DMS153 treated with DMSO at 0.1 percent for 48 hours (cell line): Measurements from ENCODE around the gene FBXL17.

Experiments used
- DNase-seq: peaks from one replicate; lab custom pipeline; 2025; ENCODE audit not compliant: unreplicated experiment; lab: John Stamatoyannopoulos, UW

Gene FBXL17

DNA sequence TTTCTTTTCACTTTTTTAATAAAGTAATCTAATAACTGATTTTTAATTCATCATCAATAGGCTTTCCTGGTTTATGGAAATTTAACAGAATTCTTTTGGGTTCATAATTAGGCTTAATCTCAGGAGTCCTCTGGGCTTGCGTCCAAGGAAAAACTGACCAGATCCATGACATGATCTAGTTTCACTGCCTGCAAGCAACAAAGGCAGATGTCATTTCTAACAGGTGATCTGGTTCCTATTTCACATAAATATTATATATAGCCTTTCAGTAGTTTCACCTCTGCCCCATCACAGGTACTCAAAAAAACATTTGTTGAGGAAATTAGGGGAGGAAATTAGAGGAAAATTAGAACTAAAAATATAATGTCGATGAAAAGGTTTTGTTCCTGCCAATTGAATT is 126.4 kb downstream of the FBXL17 start:
- no peak for DNase-seq

DNA sequence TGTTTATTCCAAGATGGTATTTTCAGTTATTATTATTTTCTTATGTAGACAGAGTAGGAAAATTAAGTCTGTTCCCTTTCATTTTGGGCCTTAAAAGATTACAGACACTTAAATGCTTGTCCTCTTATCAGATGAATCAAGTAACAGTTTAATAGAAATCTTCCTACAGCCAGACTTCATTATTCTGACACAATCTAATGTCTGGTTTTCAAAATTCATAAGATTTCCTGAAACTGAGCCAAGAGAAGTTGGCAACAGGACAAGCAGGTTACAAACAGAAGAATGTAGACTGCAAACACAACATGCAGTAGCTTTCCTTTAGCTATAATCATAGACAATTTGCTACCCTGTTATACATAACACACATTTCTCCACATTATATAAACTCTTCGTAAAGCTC is 130.5 kb downstream of the FBXL17 start:
- DNase-seq = no peak

DNA sequence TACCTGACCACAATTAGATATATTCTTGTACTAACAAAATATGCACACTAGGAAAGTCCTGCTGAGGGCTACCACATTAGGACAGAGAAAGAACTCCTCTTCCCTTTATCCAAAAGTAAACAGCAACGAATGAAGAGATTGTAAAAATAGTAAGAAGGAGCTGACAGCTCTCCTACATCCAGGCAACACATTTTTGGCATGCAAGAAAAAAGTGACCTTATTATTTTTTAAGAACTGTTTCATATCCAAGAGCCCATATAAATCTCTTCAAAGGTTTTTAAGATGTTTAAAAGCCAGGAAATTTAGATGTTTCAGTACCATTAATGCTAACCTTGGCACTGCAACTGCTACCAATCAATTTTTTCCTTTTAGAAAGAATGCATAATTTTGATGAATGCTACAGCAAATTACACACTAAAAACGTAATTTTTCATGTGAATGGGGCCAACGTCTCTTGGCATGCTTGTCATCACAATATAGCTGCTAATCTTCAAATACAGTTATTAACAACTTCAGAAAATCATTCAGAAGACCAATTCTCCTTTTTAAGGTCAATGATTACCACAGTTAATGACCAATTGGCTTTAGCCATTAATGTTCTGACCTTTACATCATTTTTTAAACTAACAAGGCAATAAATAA is 132.0 kb downstream of the FBXL17 start:
- DNase-seq = no peak

DNA sequence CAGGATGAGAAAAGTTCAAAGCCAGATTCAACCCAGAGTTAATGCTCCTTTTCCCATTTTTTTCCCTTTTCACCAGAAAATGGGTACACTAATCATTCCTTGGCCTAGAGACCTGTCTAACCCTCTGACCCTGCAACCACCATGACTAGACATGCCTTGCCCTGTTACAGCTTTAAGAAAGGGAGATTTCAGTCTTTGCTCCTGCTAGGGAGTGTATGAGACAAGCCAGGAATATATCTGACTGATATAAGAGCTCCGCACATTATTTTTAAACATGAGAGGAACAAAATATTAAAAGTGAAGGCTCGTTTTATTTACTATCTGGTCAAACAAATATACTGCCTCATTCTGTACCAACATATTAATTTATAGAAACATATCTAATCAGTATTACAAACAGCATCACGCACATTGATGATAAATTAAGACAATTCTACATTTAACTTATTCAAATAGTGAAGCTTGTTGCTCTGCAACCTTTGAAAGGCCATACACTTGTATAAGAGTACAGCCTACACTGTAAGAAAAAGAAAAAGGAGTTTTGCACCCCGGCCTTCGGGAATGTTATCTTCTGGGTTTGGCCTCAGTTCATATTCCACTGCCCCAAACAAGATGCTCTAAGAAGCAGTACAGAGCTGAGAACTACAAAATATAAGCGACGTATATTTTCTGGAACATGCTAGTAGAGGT is 132.7 kb downstream of the FBXL17 start:
- DNase-seq = no peak

DNA sequence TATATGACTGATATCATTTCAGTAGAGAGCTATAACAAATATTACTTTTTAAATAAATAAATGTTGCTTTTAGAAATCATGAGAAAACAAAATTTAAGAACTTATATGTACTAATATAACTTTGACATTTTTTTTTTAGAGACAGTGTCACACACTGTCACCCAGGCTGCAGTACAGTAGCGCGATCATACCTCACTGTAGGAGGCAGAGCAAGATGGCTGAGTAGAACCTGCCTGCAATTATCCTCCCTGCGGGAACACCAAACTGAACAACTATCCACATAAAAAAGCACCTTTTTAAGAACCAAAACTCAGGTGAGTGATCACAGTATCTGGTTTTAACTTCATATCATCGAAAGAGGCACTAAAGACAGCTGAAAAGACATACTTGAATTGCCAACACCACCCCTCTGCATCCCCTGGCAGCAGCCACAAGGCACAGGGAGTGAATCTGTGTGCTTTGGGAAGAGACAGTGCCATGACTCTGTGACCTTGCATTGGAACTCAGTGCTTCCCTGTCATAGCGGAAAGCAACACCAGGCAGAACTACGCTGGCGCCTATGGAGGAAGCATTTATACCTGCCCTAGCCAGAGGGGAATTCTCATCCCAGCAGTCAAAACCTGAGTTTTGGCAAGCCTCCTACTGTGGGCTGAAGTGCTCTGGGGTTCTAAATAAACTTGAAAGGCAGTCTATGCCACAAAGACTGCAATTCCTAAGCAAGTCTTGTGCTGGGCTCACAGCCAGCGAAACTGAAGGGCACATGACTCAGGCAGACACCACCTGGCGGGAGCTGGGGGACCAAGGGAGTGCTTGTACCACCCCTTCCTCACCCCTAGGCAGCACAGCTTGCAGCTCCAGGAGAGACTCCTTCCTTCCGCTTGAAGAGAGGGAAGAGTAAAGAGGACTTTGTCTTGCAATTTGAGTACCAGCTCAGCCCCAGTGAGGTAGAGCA is 142.7 kb downstream of the FBXL17 start:
- no peak for DNase-seq

DNA sequence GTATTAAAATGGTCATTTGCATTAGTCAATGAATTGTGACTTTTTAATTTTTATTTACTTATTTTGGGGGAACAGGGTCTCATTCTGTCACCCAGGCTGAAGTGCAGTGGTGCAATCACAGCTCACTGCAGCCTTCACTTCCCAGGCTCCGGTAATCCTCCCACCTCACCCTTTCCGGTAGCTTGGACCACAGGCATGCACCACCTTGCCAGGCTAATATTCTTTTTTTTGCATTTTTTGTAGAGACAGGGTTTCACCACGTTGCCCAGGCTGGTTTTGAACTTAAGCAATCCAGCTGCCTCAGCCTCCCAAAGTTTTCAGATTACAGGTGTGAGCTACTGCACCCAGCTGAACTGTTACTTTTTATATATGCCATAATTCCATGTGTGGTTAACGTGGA is 143.4 kb downstream of the FBXL17 start:
- no peak for DNase-seq

DNA sequence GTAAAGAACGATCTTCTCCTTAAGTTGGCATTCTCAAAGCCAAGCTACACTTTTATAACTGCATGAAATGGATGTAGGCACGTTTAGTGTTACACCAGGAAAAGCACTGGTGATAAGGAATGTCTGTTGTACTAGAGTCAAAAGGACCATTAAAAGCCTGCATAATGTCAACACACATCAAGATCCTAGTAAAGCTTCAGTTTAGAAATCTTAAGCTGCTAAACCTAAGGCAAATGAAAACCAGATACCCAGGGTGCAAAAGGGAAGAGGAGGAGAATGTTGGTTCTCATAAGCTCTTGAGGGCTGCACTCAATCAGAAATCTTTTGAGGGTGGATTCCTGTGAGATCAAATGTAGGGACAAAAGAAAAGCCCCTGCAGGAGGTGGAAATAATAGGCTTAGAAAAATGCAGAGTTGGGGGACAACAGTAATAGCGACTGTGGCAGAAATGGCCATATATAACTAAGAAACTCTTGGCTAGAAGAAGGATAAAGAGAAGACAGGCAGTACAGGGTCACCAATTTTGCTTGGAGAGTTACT is 148.2 kb downstream of the FBXL17 start:
- DNase-seq = no peak

DNA sequence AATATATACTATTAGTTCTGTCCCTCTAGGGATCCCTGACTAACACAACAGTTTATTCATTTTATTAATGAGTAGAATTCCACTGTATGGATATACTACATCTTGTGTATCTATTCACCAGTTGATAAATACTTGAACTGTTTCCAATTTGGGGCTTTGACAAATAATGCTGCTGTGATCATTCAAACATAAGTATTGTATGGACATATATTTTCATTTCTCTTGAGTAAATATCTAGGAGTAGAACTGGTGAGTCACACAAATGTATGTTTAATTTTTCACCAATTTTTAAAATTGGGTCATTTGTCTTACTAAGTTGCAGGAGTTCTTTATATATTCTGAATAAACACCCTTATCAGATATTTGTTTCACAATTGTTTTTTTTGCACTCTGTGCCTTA is 149.1 kb downstream of the FBXL17 start:
- DNase-seq = no peak

DNA sequence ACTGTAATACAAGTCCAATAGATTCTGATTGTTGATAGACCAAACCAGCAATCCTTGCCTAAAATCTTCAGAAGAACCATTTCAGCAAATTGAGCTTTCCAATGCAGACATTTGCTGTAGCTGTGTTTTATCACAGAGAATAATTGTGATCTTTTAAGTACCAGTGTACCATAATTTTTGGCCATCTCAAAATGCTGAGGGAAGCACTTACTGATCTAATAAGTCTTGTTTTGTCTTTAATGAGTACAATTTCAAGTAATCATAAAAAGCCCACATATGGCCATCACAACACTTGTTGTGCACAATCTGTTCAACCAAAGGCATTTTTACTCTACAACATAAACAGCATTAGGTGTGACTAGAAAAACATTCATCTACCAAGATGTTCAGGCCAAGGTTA is 159.9 kb downstream of the FBXL17 start:
- no peak for DNase-seq

DNA sequence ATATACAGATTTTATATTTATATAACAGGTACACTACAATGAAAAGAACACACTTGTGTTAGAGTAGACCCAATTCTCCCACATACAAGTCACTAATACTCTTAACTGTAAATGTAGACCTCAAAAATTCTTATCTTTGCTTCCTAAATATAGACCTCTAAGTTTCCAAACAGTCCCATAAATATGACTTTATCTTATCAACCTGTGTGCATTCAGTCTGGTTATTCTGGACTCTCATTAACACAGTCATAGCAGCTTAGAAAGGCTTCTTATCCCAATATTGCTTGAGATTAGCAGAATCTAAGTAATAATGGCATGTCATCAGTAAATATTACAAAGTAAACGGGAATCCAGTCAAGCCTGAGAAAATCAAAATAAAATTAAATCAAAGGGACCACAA is 161.1 kb downstream of the FBXL17 start:
- no peak for DNase-seq

DNA sequence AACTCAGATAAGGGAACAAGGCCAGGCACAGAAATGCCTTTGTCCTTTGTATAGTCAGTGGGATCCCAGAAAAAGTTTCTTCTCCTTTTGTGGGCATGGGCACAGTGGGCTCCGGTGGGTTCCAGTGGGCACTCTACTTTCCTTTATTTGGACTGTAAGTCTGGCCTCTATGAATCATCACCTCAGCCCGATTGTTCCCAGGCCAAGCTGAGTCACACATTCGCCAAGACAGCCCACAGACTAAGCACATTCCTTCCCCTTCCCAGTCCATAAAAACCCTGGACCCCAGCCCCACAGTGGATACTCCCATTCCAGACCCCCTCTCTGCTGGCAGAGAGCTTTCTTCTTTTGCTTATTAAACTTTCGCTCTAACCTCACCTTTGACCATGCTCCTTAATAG is 165.0 kb downstream of the FBXL17 start:
- no peak for DNase-seq

DNA sequence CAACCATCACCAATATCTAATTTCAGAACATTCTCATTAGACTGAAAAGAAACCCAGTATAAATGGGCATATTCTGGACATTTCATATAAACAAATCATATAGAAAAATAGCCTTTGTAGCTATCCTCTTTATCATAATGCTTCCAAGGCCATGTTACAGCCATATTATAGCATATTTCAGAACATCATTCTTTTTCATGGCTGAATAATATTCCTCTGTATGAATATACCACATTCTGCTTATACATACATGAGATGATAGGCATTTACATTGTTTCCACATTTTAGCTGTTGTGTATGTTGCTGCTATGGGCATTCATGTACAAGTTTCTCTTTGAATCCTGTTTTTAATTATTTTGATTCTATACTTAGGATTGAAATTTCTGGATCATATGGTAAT is 167.0 kb downstream of the FBXL17 start:
- DNase-seq = no peak

DNA sequence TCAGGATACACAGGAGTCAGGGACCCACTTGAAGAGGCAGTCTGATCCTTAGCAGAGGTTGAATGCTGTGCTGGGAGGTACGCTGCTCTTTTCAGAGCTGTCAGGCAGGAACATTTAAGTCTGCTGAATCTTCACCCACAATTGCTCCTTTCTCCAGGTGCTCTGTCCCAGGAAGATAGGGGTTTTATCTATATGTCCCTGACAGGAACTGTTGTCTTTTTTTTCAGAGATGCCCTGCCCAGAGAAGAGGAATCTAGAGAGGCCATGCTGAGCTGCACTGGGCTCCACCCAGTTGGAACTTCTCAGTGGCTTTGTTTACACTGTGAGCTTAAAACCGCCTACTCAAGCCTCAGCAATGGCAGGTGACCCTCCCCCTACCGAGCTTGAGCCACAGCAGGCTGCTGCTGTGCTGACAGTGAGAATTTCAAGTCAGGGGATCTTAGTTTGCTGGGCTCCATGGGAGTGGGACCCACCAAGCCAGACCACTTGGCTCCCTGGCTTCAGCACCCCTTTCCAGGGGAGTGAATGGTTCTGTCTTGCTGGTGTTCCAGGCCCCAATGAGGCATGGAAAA is 169.0 kb downstream of the FBXL17 start:
- peak; percentile 7 for DNase-seq

DNA sequence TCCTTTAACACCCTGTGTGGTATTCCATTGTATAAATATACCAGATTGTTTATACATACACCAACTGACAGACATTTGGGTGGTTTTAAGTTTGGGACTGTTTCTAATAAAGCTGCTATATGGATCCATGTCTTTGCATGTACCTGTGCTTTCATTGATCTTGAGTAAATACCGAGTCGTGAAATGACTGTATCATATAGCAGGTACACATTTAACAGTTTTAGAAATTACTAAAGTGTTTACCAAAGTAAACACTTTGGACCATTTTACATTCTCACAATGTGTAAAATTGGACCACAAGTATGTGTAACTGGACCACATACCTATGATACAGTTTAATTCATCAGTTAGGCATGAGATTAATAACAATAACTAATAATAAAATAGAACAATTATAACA is 175.2 kb downstream of the FBXL17 start:
- DNase-seq = no peak

DNA sequence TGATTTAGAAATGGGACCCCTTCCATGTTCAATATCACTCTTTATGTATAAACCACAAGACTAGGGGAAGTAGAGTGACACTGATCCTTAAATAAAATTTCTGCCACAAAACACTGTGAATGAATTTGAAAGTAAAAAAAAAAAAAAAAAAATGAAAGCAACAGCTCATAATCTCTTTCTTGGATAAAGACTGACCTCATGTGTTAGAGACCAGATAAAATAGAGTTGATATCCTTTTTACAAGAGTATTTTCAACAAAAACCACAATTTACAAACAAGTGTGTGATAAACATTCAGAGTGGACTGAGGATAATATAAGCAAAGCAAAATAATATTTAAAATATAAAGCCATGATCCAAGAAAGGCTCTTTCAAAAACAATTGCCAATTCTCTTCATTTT is 180.2 kb downstream of the FBXL17 start:
- DNase-seq = no peak

DNA sequence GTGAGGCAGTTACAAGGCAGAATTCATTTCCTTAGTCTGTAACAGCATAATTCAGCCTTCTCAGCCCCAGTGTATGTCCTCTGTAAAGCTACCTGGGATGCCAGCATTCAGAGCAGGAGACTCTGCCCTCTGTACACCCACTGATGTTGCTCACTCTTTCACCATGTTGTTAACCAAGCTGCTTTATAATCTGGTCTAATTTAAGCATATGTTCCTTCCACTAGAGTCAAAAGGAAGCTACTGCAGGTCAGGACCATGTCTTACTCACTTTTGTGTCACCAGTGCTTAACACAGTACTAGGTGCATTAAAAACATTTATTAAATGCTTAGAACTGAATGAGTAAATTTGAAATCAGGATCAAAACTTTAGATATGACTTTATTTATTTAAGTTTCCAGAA is 185.6 kb downstream of the FBXL17 start:
- no peak for DNase-seq

DNA sequence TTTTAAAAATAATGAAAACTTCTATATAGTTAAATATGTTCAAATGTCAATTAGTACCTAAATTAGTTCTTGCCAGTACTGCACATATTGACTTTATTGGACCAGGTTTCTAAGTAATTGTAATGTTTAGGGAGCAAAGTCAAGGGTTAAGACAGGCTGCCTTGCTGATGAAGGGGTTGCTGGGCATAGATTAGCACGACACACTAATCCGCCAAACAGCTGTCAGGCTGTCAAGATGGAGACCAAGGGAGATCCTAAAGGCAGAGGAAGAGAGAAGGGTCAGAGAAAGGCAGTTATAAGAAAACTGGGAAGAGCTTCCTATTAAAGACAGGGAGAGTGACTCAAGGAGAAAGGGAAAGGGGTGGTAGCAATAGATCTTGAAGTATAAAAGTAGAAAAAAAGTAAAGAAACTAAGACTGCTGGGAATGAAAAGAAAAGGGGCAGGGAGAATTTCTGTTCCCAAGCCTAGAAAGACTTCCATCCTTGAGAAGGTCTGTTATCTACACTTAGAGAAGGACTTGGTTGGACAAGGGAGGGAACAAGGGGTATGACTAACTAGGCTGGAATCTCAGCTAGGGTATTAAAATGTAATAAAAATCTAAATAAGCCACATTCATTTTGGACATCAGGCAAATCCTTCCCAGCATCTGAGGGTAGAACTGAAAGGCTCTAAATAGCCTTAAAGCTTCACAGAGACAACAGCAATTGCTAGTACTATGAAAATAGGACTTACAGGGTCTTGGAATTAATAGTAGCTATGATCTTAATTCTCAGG is 188.7 kb downstream of the FBXL17 start:
- no peak for DNase-seq

DNA sequence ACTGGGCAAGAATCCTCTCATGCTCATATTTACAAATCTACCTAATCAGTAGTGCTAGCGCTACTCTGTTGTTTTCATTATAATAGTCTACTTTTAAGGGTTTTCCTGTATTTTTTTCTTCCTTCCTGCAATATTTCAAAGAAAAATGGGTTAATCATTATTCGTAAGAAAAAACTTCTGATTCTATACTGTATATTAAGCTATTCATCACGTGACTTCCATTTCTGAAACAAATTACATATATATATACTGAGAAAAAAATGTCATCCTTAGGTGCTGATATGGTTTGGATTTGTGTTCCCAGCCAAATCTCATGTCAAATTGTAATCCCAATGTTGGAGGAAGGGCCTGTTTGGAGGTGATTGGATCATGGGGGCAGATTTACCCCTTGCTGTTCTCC is 197.0 kb downstream of the FBXL17 start:
- DNase-seq = no peak

DNA sequence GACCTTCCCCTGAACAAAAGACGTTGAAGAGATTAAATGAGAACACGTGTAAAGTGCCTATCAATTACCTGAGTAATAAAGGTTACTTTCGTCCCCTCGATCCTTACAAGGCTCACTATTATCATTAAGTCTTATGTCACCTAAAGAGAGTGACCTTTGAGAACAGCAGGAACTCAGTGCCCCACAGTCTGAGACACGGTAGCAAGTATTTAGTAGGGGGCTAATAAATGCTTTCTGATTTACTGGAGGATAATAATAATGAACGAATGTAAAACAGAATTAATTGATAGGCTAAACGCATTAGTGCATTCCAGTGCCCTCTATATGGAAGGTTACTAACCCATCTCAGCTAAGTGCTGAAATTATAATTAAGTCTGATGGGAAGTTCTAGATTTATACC is 199.9 kb downstream of the FBXL17 start:
- DNase-seq = no peak

DNA sequence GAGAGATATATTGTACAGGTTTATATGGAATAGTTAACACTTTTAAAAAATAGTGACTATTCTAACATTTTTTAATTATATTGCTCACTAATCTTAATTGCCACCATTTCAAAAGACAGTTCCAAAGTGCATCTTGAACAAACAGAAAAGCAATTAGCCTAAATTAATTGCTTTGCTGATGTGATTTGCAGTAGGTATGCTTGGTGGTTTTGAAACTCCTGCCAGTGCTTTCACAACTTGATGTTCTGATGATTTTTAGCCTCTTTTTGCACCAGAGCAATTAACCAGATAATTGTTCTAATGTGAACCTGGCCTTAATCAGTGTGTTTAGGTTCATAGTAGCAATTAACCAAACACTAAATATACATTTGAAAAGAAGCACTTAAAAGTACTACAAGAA is 207.6 kb downstream of the FBXL17 start:
- no peak for DNase-seq

DNA sequence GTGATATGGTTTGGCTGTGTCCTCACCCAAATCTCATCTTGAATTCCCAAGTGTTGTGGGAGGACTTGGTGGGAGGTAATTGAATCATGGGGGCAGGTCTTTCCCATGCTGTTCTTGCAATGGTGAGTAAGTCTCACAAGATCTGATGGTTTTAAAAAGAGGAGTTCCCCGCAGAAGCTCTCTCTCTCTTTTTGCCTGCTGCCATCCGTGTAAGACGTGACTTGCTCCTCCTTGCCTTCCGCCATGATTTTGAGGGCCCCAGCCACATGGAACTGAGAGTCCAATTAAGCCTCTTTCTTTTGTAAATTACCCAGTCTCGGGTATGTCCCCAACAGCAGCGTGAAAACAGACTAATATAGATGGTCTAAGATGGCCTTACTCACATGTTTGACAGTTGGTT is 210.1 kb downstream of the FBXL17 start:
- DNase-seq = no peak
